ENCODE results near the gene CD5L. TPM values are rescaled to one million over a fixed set of nuclear protein-coding genes. Genes with fewer than 3 reads are reported as not detected.
A peak's percentile ranks its signal among the peaks of the same experiment; 100 is the strongest.

Gene CD5L
- total and polyA plus RNA-seq, 10 of the 15 experiments (the other 5 are each of a cell fraction or from before 2014, with no cell fraction given) = 0.10 to 0.57 (median 0.24) TPM

DNA sequence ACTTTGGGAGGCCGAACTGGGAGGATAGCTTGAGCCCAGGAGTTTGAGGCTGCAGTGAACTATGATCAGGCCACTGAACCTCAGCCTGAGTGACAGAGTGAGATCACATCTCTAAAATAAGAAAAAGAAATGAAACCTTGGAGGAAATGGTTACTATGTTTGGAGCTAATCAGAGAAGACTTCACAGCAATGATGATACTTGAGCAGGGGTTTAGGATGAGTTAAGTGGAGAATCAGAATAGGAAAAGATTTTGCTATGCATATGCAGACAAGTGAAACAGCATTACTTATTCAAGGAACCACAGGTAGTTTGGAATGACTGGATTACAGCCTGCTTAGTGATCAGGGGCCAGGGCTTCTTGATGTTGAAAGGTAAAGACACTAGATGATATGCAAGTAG is 1.3 kb upstream of the CD5L start (continued):
- TF ChIP-seq, protein P1, sequence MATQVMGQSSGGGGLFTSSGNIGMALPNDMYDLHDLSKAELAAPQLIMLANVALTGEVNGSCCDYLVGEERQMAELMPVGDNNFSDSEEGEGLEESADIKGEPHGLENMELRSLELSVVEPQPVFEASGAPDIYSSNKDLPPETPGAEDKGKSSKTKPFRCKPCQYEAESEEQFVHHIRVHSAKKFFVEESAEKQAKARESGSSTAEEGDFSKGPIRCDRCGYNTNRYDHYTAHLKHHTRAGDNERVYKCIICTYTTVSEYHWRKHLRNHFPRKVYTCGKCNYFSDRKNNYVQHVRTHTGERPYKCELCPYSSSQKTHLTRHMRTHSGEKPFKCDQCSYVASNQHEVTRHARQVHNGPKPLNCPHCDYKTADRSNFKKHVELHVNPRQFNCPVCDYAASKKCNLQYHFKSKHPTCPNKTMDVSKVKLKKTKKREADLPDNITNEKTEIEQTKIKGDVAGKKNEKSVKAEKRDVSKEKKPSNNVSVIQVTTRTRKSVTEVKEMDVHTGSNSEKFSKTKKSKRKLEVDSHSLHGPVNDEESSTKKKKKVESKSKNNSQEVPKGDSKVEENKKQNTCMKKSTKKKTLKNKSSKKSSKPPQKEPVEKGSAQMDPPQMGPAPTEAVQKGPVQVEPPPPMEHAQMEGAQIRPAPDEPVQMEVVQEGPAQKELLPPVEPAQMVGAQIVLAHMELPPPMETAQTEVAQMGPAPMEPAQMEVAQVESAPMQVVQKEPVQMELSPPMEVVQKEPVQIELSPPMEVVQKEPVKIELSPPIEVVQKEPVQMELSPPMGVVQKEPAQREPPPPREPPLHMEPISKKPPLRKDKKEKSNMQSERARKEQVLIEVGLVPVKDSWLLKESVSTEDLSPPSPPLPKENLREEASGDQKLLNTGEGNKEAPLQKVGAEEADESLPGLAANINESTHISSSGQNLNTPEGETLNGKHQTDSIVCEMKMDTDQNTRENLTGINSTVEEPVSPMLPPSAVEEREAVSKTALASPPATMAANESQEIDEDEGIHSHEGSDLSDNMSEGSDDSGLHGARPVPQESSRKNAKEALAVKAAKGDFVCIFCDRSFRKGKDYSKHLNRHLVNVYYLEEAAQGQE (IDR thresholded peaks at IDR 0.05; ENCODE audit: low read depth, low read length) = 0 out of 2 replicates have a peak, but pooled peaks have one; percentile 23
- 0 out of 2 replicates have a peak, but pooled peaks have one; percentile 11 for TF ChIP-seq CREB1 (IDR thresholded peaks at IDR 0.05; ENCODE audit: low read depth)
- peak; percentile 87 for TF ChIP-seq MEF2A (IDR thresholded peaks at IDR 0.05; ENCODE audit: insufficient read depth, low read depth, low read length)
- peak; percentile 72; the same call in 1 of the 2 replicates for TF ChIP-seq FOXM1 (IDR thresholded peaks at IDR 0.05; ENCODE audit: low read depth, low read length)
- TF ChIP-seq, protein P2, sequence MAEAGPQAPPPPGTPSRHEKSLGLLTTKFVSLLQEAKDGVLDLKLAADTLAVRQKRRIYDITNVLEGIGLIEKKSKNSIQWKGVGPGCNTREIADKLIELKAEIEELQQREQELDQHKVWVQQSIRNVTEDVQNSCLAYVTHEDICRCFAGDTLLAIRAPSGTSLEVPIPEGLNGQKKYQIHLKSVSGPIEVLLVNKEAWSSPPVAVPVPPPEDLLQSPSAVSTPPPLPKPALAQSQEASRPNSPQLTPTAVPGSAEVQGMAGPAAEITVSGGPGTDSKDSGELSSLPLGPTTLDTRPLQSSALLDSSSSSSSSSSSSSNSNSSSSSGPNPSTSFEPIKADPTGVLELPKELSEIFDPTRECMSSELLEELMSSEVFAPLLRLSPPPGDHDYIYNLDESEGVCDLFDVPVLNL (IDR thresholded peaks at IDR 0.05; ENCODE audit: low read depth, low read length) = no peak
- TF ChIP-seq YY1 (IDR thresholded peaks at IDR 0.05; ENCODE audit: low read depth, low read length) = no peak
- peak; percentile 40; the same call in 1 of the 2 replicates for TF ChIP-seq IRF4 (IDR thresholded peaks at IDR 0.05; ENCODE audit: low read depth, low read length)
- 0 out of 4 replicates have a peak, but pooled peaks of 1 of the 2 experiments have one; percentile 43 for TF ChIP-seq CEBPB (IDR thresholded peaks at IDR 0.05; ENCODE audit: borderline replicate concordance in 1 of 2, low read depth in 2 of 2, low read length in 2 of 2)

DNA sequence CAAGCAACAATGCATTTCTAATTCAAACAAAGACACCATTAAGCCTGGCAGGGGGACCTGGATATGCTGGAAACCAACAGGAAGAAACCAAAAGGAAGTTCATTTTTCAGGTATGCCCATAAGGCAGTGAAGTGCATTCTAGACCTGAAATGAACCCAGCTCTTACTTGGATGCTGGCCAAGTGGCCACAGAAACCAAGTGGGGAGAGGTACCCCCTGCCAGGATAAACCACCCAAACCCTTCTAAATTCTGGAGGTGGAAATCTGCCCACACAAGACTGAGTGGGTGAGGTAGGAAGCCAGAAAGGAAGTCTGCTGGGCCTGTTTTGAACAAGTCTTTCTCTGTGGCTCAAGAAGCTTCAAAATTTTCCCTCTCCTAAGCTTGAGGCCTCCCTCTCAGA is 2.6 kb downstream of the CD5L start:
- intact Hi-C loops (cut with micrococcal nuclease; ENCODE audit: unreplicated experiment) = no loop called here
- no peak overlapping the region for H3K9ac ChIP-seq (ENCODE audit: control insufficient read depth, insufficient read depth, low read length)
- no peaks in the 10 kb centered on the region for H3K27me3 ChIP-seq (replicated peaks in 1 of 2; ENCODE audit: control insufficient read depth in 2 of 2, insufficient read depth in 2 of 2, low read length in 1 of 2)
- peaks cover 20% of the 10 kb centered on the region for H3K4me1 ChIP-seq (ENCODE audit: control insufficient read depth, insufficient read depth, low read length)
- ATAC-seq (no peak), FAIRE-seq (no peak), DNase-seq (ENCODE audit: low read depth, low spot score) (no peak)
- no peak overlapping the region for H3K4me2 ChIP-seq (ENCODE audit: control insufficient read depth, insufficient read depth)
- BruUV-seq (replicated peaks) = no TSS peak
- H3K27ac ChIP-seq (ENCODE audit: control insufficient read depth, insufficient read depth) = no peak overlapping the region
- in situ Hi-C loops (cut with MboI) = no loop called here
- RAD21 ChIA-PET (ENCODE audit: unreplicated experiment) = no interaction called here
- H4K20me1 ChIP-seq (ENCODE audit: control insufficient read depth, insufficient read depth) = no peaks in the 10 kb centered on the region
- POLR2A ChIA-PET = no interaction called here
- SMC1A ChIA-PET (ENCODE audit: uncharacterized antibody, unreplicated experiment) = interaction anchor here (1.8 kb wide), 1 partner anchor 112 kb away, joined by 5 read pairs; no protein-coding TSS in a partner anchor
- no peak overlapping the region for H3K4me3 ChIP-seq
- H2AFZ ChIP-seq (ENCODE audit: control insufficient read depth, low read depth, low read length) = no peak overlapping the region
- H3K79me2 ChIP-seq (ENCODE audit: control insufficient read depth, insufficient read depth, low read length) = no peaks in the 10 kb centered on the region
- CTCF ChIA-PET = interaction anchor here (1.6 kb wide), 1 partner anchor 259 kb away, joined by 3 read pairs; no protein-coding TSS in a partner anchor
- H3K9me3 ChIP-seq (replicated peaks; ENCODE audit: control insufficient read depth, insufficient read depth, low read length) = no peaks in the 10 kb centered on the region
- no peaks in the 10 kb centered on the region for H3K36me3 ChIP-seq (ENCODE audit: control insufficient read depth in 2 of 2, insufficient read depth in 2 of 2, low read length in 1 of 2)
- no peak for TF ChIP-seq FOXM1 (IDR thresholded peaks at IDR 0.05; ENCODE audit: low read depth, low read length)
- no peak for TF ChIP-seq PAX5 (IDR thresholded peaks at IDR 0.05; ENCODE audit: borderline replicate concordance, low read depth, low read length)
- TF ChIP-seq RUNX3 (IDR thresholded peaks at IDR 0.05; ENCODE audit: low read length) = peak; percentile 18; the same call in 1 of the 2 replicates
- TF ChIP-seq, protein P3, sequence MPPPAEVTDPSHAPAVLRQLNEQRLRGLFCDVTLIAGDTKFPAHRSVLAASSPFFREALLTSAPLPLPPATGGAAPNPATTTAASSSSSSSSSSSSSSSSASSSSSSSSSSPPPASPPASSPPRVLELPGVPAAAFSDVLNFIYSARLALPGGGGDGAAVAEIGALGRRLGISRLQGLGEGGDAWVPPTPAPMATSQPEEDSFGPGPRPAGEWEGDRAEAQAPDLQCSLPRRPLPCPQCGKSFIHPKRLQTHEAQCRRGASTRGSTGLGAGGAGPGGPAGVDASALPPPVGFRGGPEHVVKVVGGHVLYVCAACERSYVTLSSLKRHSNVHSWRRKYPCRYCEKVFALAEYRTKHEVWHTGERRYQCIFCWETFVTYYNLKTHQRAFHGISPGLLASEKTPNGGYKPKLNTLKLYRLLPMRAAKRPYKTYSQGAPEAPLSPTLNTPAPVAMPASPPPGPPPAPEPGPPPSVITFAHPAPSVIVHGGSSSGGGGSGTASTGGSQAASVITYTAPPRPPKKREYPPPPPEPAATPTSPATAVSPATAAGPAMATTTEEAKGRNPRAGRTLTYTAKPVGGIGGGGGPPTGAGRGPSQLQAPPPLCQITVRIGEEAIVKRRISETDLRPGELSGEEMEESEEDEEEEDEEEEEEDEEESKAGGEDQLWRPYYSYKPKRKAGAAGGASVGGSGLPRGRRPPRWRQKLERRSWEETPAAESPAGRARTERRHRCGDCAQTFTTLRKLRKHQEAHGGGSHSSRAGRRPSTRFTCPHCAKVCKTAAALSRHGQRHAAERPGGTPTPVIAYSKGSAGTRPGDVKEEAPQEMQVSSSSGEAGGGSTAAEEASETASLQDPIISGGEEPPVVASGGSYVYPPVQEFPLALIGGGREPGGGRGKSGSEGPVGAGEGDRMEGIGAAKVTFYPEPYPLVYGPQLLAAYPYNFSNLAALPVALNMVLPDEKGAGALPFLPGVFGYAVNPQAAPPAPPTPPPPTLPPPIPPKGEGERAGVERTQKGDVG (CRISPR knock-in tag; IDR thresholded peaks at IDR 0.05) = no peak
- TF ChIP-seq NFYA (IDR thresholded peaks at IDR 0.05; ENCODE audit: borderline replicate concordance, low read depth, low read length) = no peak
- no peak for TF ChIP-seq STAT1 (conservative IDR thresholded peaks at IDR 0.05)
- TF ChIP-seq EGR1 (IDR thresholded peaks at IDR 0.05; ENCODE audit: borderline replicate concordance in 1 of 2, low read depth in 2 of 2, low read length in 2 of 2) = 0 out of 3 replicates have a peak, but pooled peaks of 1 of the 2 experiments have one; percentile 27
- TF ChIP-seq SMC3 (IDR thresholded peaks at IDR 0.05; ENCODE audit: borderline replicate concordance, low read length) = no peak
